Endodermal cell (in vitro differentiated cells): ENCODE results near the gene CD247. TPM values are rescaled to one million over a fixed set of nuclear protein-coding genes. Genes with fewer than 3 reads are reported as not detected.

ENCODE experiments used
- DNase-seq: peaks from one replicate; pipeline ENCODE4 v3.0.0-alpha.2; 2017
- H3K27ac ChIP-seq: 2 replicates; pipeline ENCODE4 v1.5.1; 2013; ENCODE audit warnings: mild to moderate bottlenecking, low read depth, low read length, moderate library complexity
- H3K27me3 ChIP-seq: 2 replicates; pipeline ENCODE4 v1.6.1; 2013; ENCODE audit warnings: mild to moderate bottlenecking, low read length, moderate library complexity; ENCODE audit not compliant: insufficient read depth, control insufficient read depth, poor library complexity, severe bottlenecking
- H3K36me3 ChIP-seq: 2 replicates; pipeline ENCODE4 v1.7.0; 2013; ENCODE audit warnings: mild to moderate bottlenecking, low read length, moderate library complexity; ENCODE audit not compliant: control insufficient read depth, insufficient read depth
- H3K4me1 ChIP-seq: one replicate; pipeline ENCODE4 v1.7.0; 2013; ENCODE audit warnings: low read length; ENCODE audit not compliant: control insufficient read depth, insufficient read depth
- H3K4me3 ChIP-seq: 2 replicates; pipeline ENCODE4 v1.5.1; 2013; ENCODE audit warnings: mild to moderate bottlenecking, low read length, moderate library complexity
- H3K9ac ChIP-seq: 2 replicates; pipeline ENCODE4 v1.6.1; 2013; ENCODE audit warnings: mild to moderate bottlenecking, low read length, moderate library complexity; ENCODE audit not compliant: poor library complexity, severe bottlenecking; ENCODE audit errors: extremely low read depth
- H3K9me3 ChIP-seq: 2 replicates; pipeline ENCODE4 v1.6.1; 2013; ENCODE audit warnings: mild to moderate bottlenecking, low read length, moderate library complexity; ENCODE audit not compliant: control insufficient read depth
- H3K27ac Mint-ChIP-seq: 2 replicates; pipeline ENCODE4 v1.8.0; 2020; ENCODE audit warnings: mixed read lengths
- H3K27me3 Mint-ChIP-seq: 2 replicates; pipeline ENCODE4 v1.8.0; 2021; ENCODE audit warnings: mild to moderate bottlenecking, mixed read lengths; ENCODE audit not compliant: insufficient read depth
- H3K36me3 Mint-ChIP-seq: 2 replicates; pipeline ENCODE4 v1.8.0; 2020; ENCODE audit warnings: low read depth, mixed read lengths
- H3K4me1 Mint-ChIP-seq: 2 replicates; pipeline ENCODE4 v1.8.0; 2020; ENCODE audit warnings: mixed read lengths
- H3K4me3 Mint-ChIP-seq: 2 replicates; pipeline ENCODE4 v1.8.0; 2020; ENCODE audit warnings: mild to moderate bottlenecking, moderate library complexity, mixed read lengths
- H3K9me3 Mint-ChIP-seq: 2 replicates; pipeline ENCODE4 v1.8.0; 2020; ENCODE audit warnings: mild to moderate bottlenecking, mixed read lengths
- WGBS, 2 experiments: methylation state at CpG; one replicate each; pipeline versions ENCODE4 v1.1.5 to v1.1.7; 2013; ENCODE audit warnings: missing lambda C conversion rate in 2 of 2, mixed read lengths in 1 of 2; ENCODE audit not compliant: insufficient coverage in 1 of 2, insufficient read length in 1 of 2; 5-methylcytosine and 5-hydroxymethylcytosine counted together
- total RNA-seq, 2 donors: library from RNA; stranded (reverse); fragmentation: NEBNext Ultra II Directional in 1 of 2; extraction: Animal tissue kit (Norgen Biotek cat#: 25700) in 1 of 2; gene quantifications; 2 replicates in 1 of 2; 3 replicates in 1 of 2; pipeline ENCODE4 v1.2.1, GENCODE V29; 2021
- TF ChIP-seq, protein P1 (sequence below): fragments of 200-600 bp; sonication (generic); conservative IDR thresholded peaks from 2 replicates; pipeline ENCODE4 v1.5.0; 2021; ENCODE audit warnings: antibody characterized with exemption, mild to moderate bottlenecking

Gene CD247
- total RNA-seq, 2 donors from 2014 or later, result 0.46 to 0.55 TPM

DNA sequence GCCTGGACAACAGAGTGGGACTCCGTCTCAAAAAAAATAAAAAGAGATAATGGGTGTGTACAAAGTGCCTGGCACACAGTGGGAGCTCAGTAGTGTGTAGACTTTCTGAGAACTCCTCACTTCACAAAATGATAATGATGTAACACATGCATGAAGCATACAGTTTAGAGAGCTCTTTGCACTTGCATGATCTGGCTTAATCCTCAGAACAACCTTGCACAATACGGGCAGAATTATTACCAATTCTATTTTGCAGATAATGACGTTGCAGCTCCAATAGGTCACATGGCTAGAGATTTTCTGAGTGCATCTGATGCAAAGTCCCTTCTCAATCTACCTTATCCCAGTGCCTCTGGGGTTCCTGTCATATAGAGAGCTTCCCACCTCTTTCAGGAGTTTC lies 71.4 kb downstream of the CD247 start:
- H3K4me1 ChIP-seq, result peaks cover 7% of the 10 kb centered on the region
- no peaks in the 10 kb centered on the region for H3K27me3 ChIP-seq
- DNase-seq, result peak; percentile 22
- 79 to 95% methylated on average over 3 of the region's 3 CpGs for WGBS, 2 experiments
- H3K4me3 ChIP-seq, result no peak overlapping the region
- H3K27ac Mint-ChIP-seq, result no peak overlapping the region
- H3K4me3 Mint-ChIP-seq, result no peak overlapping the region
- no peaks in the 10 kb centered on the region for H3K36me3 Mint-ChIP-seq
- TF ChIP-seq, protein P1, sequence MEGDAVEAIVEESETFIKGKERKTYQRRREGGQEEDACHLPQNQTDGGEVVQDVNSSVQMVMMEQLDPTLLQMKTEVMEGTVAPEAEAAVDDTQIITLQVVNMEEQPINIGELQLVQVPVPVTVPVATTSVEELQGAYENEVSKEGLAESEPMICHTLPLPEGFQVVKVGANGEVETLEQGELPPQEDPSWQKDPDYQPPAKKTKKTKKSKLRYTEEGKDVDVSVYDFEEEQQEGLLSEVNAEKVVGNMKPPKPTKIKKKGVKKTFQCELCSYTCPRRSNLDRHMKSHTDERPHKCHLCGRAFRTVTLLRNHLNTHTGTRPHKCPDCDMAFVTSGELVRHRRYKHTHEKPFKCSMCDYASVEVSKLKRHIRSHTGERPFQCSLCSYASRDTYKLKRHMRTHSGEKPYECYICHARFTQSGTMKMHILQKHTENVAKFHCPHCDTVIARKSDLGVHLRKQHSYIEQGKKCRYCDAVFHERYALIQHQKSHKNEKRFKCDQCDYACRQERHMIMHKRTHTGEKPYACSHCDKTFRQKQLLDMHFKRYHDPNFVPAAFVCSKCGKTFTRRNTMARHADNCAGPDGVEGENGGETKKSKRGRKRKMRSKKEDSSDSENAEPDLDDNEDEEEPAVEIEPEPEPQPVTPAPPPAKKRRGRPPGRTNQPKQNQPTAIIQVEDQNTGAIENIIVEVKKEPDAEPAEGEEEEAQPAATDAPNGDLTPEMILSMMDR, result no peak
- no peaks in the 10 kb centered on the region for H3K9me3 Mint-ChIP-seq
- H3K9me3 ChIP-seq, result no peaks in the 10 kb centered on the region
- no peak overlapping the region for H3K9ac ChIP-seq
- H3K27ac ChIP-seq, result no peak overlapping the region
- peaks cover under 1% of the 10 kb centered on the region for H3K27me3 Mint-ChIP-seq
- H3K4me1 Mint-ChIP-seq, result peaks cover 7% of the 10 kb centered on the region
- H3K36me3 ChIP-seq, result no peaks in the 10 kb centered on the region

DNA sequence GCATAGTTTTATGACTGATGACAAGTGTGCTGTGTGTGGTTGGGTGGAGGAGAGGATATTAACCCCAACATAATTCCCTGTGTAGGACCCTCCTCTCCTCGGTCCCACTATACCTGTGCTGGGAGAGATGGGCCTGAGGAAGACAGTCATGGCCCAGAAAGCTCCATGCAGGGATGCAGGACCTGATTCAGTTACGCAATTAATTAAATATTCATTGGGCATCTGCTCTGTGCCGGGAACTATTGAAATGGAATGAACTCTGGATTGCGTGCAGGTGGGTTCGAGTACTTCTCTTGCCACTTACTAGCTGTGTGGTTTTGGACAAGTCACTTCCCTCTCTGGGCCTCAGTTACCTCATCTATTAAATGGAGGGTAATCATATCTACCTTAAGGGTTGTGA lies 74.6 kb downstream of the CD247 start:
- WGBS, 2 experiments, result 93 to 94% methylated on average over 3 to 5 of the region's 5 CpGs
- Histone ChIP-seq H3K27ac (no peak overlapping the region), H3K36me3 (no peaks in the 10 kb centered on the region), H3K9ac (no peak overlapping the region), H3K4me1 (peaks cover 7% of the 10 kb centered on the region), H3K9me3 (no peaks in the 10 kb centered on the region), H3K27me3 (peaks cover 27% of the 10 kb centered on the region), H3K4me3 (no peak overlapping the region)
- Mint-ChIP-seq H3K36me3 (no peaks in the 10 kb centered on the region), H3K27me3 (peaks cover 27% of the 10 kb centered on the region), H3K9me3 (no peaks in the 10 kb centered on the region), H3K4me3 (no peak overlapping the region), H3K27ac (no peak overlapping the region), H3K4me1 (peaks cover 7% of the 10 kb centered on the region)
- TF ChIP-seq, protein P1, result no peak
- no peak for DNase-seq

- WGBS, 2 experiments, result 88 to 97% methylated on average over 7 to 9 of the region's 9 CpGs
- H3K27me3 ChIP-seq, result peaks cover 34% of the 10 kb centered on the region
- H3K9me3 ChIP-seq, result no peaks in the 10 kb centered on the region
- TF ChIP-seq, protein P1, result no peak
- no peak overlapping the region for H3K27ac ChIP-seq
- Mint-ChIP-seq H3K36me3 (no peaks in the 10 kb centered on the region), H3K27me3 (peaks cover 35% of the 10 kb centered on the region), H3K9me3 (no peaks in the 10 kb centered on the region), H3K4me3 (no peak overlapping the region), H3K4me1 (peaks cover 7% of the 10 kb centered on the region), H3K27ac (no peak overlapping the region)
- no peak overlapping the region for H3K9ac ChIP-seq
- H3K4me3 ChIP-seq, result no peak overlapping the region
- peaks cover 7% of the 10 kb centered on the region for H3K4me1 ChIP-seq
- no peaks in the 10 kb centered on the region for H3K36me3 ChIP-seq
- no peak for DNase-seq
Measured at GRCh38 chr1:167442854-167443565, 75.3 kb downstream of the CD247 start.
